HG03280 (cell line): ENCODE results near the gene TWF2.

ENCODE experiments used
- ATAC-seq: cut with Tn5 transposase; IDR thresholded peaks from one replicate; pipeline ENCODE4 v1.9.1; 2021; ENCODE audit warnings: mild to moderate bottlenecking, moderate library complexity; ENCODE audit not compliant: unreplicated experiment

Gene TWF2

GRCh38 chr3:52204337-52205073 is 34.5 kb downstream of the TWF2 start:
- ATAC-seq = no peak

GRCh38 chr3:52203701-52204100 is 35.3 kb downstream of the TWF2 start:
- no peak for ATAC-seq

GRCh38 chr3:52202384-52203077 is 36.4 kb downstream of the TWF2 start:
- no peak for ATAC-seq

- no peak for ATAC-seq
These were observed 37.8 kb downstream of the TWF2 start for GRCh38 chr3:52200981-52201679.

- no peak for ATAC-seq
These were observed 40.0 kb downstream of the TWF2 start for GRCh38 chr3:52198643-52199608.

- peak; percentile 87 for ATAC-seq
These were observed 40.9 kb downstream of the TWF2 start, which contains the start of gene ALAS1 for GRCh38 chr3:52197842-52198625. TSS of gene ALAS1 (plus strand) at chr3:52198160. CDS start at chr3:52199242, 1,082 bp downstream.

- ATAC-seq = no peak
These were observed 41.5 kb downstream of the TWF2 start for GRCh38 chr3:52197499-52197841.

GRCh38 chr3:52196977-52197376 is 42.0 kb downstream of the TWF2 start:
- ATAC-seq = no peak

- no peak for ATAC-seq
These were observed 43.1 kb downstream of the TWF2 start for GRCh38 chr3:52195823-52196331.

- no peak for ATAC-seq
These were observed 43.7 kb downstream of the TWF2 start for GRCh38 chr3:52195291-52195597.

- no peak for ATAC-seq
These were observed 44.3 kb downstream of the TWF2 start for GRCh38 chr3:52194485-52195290.

- no peak for ATAC-seq
These were observed 45.9 kb downstream of the TWF2 start for GRCh38 chr3:52193065-52193464.

GRCh38 chr3:52191663-52192062 is 47.3 kb downstream of the TWF2 start:
- ATAC-seq = no peak

- ATAC-seq = no peak
These were observed 48.5 kb downstream of the TWF2 start for GRCh38 chr3:52190294-52191074.

GRCh38 chr3:52188556-52188955 is 50.4 kb downstream of the TWF2 start:
- ATAC-seq = no peak

GRCh38 chr3:52186729-52187128 is 52.2 kb downstream of the TWF2 start:
- no peak for ATAC-seq

GRCh38 chr3:52185837-52186236 is 53.1 kb downstream of the TWF2 start:
- no peak for ATAC-seq

- no peak for ATAC-seq
These were observed 53.6 kb downstream of the TWF2 start for GRCh38 chr3:52185311-52185710.
